GM18498 (cell line): ENCODE measurements around the gene CTSW.
A peak's percentile ranks its signal among the peaks of the same experiment; 100 is the strongest.

Experiments used
- ATAC-seq: cut with Tn5 transposase; IDR thresholded peaks from one replicate; pipeline ENCODE4 v1.9.1; 2021; ENCODE audit warnings: mild to moderate bottlenecking, moderate library complexity; ENCODE audit not compliant: unreplicated experiment

Gene CTSW

GRCh38 chr11:65900125-65900898, 20.7 kb downstream of the CTSW start, which contains the start of gene FOSL1:
FOSL1 (minus strand) TSS chr11:65900388; CDS start chr11:65900339, 49 bp downstream.
- ATAC-seq = peak; percentile 76

- no peak for ATAC-seq
These were observed 21.2 kb downstream of the CTSW start for GRCh38 chr11:65900899-65901180.

GRCh38 chr11:65903068-65903481, 23.4 kb downstream of the CTSW start:
- no peak for ATAC-seq

GRCh38 chr11:65903715-65904114, 24.1 kb downstream of the CTSW start:
- ATAC-seq = no peak

GRCh38 chr11:65906602-65907001, 27.0 kb downstream of the CTSW start:
- ATAC-seq = no peak

GRCh38 chr11:65907878-65908277, 28.2 kb downstream of the CTSW start:
- no peak for ATAC-seq

GRCh38 chr11:65911682-65912568, 32.3 kb downstream of the CTSW start:
- ATAC-seq = no peak

GRCh38 chr11:65912845-65913244, 33.2 kb downstream of the CTSW start:
- no peak for ATAC-seq

- ATAC-seq = no peak
These were observed 35.6 kb downstream of the CTSW start for GRCh38 chr11:65915101-65915820.

GRCh38 chr11:65915821-65916251, 36.2 kb downstream of the CTSW start:
- no peak for ATAC-seq

GRCh38 chr11:65916391-65916790, 36.8 kb downstream of the CTSW start:
- ATAC-seq = no peak

- no peak for ATAC-seq
These were observed 37.4 kb downstream of the CTSW start for GRCh38 chr11:65917077-65917433.

- no peak for ATAC-seq
These were observed 38.0 kb downstream of the CTSW start for GRCh38 chr11:65917434-65918210.

- peak; percentile 60 for ATAC-seq
These were observed 38.8 kb downstream of the CTSW start, which contains the start of gene C11orf68 for GRCh38 chr11:65918211-65919140. C11orf68 (minus strand) TSS chr11:65919062; CDS start chr11:65919031, 31 bp downstream.

GRCh38 chr11:65919141-65919572, 39.5 kb downstream of the CTSW start, which contains the start of gene DRAP1:
DRAP1 (plus strand) TSS chr11:65919426; CDS start chr11:65919502, 76 bp downstream.
- ATAC-seq = peak; percentile 81

GRCh38 chr11:65919573-65920371, 40.1 kb downstream of the CTSW start:
- ATAC-seq = peak; percentile 38

- ATAC-seq = no peak
These were observed 40.8 kb downstream of the CTSW start for GRCh38 chr11:65920372-65920802.

- no peak for ATAC-seq
These were observed 41.5 kb downstream of the CTSW start for GRCh38 chr11:65921033-65921555.
